Measurements from ENCODE around the gene VPS13D.

- TF ChIP-seq, protein P1, sequence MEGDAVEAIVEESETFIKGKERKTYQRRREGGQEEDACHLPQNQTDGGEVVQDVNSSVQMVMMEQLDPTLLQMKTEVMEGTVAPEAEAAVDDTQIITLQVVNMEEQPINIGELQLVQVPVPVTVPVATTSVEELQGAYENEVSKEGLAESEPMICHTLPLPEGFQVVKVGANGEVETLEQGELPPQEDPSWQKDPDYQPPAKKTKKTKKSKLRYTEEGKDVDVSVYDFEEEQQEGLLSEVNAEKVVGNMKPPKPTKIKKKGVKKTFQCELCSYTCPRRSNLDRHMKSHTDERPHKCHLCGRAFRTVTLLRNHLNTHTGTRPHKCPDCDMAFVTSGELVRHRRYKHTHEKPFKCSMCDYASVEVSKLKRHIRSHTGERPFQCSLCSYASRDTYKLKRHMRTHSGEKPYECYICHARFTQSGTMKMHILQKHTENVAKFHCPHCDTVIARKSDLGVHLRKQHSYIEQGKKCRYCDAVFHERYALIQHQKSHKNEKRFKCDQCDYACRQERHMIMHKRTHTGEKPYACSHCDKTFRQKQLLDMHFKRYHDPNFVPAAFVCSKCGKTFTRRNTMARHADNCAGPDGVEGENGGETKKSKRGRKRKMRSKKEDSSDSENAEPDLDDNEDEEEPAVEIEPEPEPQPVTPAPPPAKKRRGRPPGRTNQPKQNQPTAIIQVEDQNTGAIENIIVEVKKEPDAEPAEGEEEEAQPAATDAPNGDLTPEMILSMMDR (IDR thresholded peaks at IDR 0.05 in 8 of 11, conservative IDR thresholded peaks at IDR 0.05 in 3 of 11), result no peak
- TF ChIP-seq POLR2A (IDR thresholded peaks at IDR 0.05), result no peak
These were observed 231.9 kb downstream of the VPS13D start for GRCh38 chr1:12461754-12462153.
